ENCODE results near the gene TBX1. TPM values are rescaled to one million over a fixed set of nuclear protein-coding genes. Genes with fewer than 3 reads are reported as not detected.

The TBX1 gene
- polyA plus RNA-seq, 3 donors: 0.25 to 0.95 (median 0.67) TPM

- no peak for DNase-seq (ENCODE audit: extremely low read depth in 1 of 11, low read depth in 9 of 11, low spot score in 4 of 11)
Measured at GRCh38 chr22:19747551-19747950, 13.0 kb upstream of the TBX1 start.

GRCh38 chr22:19748139-19748538 is 12.4 kb upstream of the TBX1 start:
- no peak for DNase-seq (ENCODE audit: extremely low read depth in 1 of 11, low read depth in 9 of 11, low spot score in 4 of 11)

GRCh38 chr22:19748991-19749664 is 11.4 kb upstream of the TBX1 start:
- DNase-seq (ENCODE audit: extremely low read depth in 1 of 11, low read depth in 9 of 11, low spot score in 4 of 11): no peak

- DNase-seq (ENCODE audit: extremely low read depth in 1 of 11, low read depth in 9 of 11, low spot score in 4 of 11): no peak
Measured at GRCh38 chr22:19749876-19750275, 10.7 kb upstream of the TBX1 start.

DNA sequence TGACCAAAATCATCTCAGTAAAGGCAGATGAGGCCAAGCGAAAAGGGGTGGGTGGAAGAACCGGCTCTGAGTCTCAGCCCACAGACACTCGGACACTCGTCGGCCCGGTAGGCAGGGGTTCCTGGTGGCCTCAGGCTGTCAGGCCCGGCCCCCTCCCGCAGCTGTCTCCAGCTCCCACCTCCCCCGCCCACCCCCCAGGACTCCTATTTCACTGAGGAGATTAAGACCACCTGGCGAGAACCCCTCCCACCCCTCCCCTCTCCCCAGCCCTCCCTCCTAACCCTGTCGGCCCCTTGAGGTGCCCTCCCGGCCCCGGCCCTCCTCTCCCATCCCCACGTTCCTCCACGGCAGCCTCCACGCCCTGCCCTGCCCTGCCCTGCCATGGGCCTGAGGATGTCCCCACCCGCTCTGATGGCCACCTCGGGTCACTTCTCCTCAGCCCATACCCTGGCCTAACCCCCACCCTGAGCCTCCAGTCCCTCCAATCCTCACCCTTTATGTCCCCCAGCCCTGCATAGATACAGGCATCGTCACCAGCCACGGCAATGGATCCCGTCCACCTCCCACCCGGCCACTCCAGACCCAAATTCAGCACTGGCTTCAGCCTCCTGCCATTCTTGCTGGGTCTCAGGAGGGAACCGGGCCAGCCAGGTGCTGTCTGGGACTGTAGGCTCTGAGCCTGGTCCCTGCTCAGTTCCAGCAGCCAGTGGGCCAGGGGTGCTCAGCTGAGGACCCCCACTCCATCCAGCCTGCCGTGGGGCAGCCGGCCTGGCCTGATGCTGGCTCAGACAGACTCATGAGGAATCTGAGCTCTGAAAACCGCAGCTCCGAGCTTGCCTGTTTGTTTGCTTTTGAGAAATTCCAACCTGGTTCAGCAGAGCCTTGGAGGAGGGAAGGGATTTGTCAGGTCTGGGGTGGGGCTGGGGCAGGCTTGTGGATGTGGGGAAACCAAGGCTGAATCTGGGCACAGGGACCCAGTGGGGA is 9.8 kb upstream of the TBX1 start:
- no peak for DNase-seq (ENCODE audit: extremely low read depth in 1 of 11, low read depth in 9 of 11, low spot score in 4 of 11)

- DNase-seq (ENCODE audit: extremely low read depth in 1 of 11, low read depth in 9 of 11, low spot score in 4 of 11): no peak
Measured at GRCh38 chr22:19751497-19752245, 8.9 kb upstream of the TBX1 start.

DNA sequence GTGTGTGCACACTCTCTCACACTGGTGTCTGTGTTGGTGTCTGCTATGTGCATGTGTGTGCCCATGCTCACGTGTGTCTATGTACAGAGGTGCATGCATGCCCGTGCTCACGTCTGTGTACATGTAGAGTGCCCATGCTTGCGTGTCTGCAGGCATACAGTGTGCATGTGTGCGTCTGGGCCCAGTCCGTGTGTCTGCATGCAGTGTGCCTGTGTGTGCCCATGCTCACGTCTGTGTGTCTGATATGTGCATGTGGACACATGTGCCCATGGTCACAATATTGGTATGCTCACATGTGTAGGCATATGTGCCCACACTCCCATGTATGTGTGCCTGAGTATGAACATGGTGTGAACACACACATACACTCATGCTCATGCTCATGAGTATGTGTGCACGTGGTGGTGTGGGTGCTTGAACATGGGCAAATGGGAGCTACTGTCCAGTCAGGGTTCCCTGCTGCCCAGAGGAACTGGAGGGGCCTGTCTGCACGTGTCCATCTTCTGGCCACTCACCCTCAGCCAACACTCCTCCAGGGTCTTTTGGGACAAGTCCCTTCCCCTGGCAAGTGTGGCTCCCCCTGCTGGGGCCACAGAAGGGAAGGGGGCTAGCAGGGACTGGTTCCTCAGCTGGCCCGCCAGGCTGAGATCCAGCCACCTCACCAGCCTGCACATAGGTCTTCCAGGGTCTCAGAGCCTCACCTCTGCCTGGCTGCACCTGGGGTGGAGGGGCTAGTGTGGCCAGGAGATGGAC is 7.3 kb upstream of the TBX1 start:
- DNase-seq (ENCODE audit: extremely low read depth in 1 of 11, low read depth in 9 of 11, low spot score in 4 of 11): no peak

- DNase-seq (ENCODE audit: extremely low read depth in 1 of 11, low read depth in 9 of 11, low spot score in 4 of 11): no peak
Measured at GRCh38 chr22:19753996-19754700, 6.4 kb upstream of the TBX1 start.

- no peak for DNase-seq (ENCODE audit: extremely low read depth in 1 of 11, low read depth in 9 of 11, low spot score in 4 of 11)
Measured at GRCh38 chr22:19754701-19755144, 5.9 kb upstream of the TBX1 start.

DNA sequence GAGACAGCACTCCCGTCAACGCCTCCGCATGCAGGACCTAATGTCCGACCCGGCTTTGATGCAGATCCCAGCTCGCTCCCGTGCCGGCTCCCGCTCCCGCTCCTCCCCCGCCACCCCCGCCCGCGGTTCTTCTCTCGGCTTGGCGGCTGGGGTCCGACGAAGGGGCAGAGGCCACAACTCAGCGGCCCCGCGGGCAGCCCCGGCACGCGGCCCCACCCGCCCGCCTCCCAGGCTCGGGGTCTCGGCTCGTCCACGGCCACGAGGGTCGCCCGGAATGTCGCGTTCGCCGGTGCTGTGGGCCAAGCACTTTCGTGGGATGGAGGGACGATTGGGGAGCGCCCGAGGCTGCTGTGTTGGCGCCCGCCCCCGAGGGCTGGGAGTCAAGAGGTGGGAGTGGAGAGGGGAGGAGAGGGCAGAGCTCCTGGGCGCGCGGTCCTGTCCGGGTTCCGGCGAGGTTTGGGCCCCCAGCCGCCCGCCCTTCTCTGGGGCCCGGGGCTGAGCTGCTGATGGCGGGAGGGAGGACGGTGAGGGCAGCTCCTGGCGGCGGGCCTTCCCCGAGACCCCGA is 5.3 kb upstream of the TBX1 start:
- no peak for DNase-seq (ENCODE audit: extremely low read depth in 1 of 11, low read depth in 9 of 11, low spot score in 4 of 11)

DNA sequence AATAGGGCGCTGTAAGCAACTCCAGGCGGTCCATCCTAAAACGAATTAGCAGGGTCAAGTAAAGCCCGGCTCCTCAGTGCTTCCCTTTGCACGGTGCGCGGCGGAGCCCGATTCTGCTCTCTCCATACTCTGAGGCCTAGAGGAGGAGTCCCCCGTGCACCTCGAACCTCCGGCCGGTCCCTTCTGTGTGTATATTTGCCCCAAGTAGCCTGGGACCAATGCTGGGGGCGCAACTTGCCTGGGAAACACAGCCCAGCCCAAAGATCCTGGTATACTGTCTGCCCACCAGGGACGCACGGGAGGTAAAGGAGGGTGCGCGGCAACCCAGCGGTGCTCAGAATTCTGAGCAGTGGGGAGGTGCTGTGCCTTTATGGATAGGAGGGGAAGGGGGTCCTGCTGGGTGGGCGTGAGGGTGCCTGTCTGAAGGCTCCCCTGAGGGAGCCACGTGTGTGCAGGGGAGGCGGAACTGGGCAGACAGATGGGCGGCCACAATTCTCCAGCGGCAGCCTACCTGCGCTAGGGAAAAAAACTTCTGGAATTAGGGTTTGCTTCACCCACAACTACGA is 4.8 kb upstream of the TBX1 start:
- no peak for DNase-seq (ENCODE audit: extremely low read depth in 1 of 11, low read depth in 9 of 11, low spot score in 4 of 11)

DNA sequence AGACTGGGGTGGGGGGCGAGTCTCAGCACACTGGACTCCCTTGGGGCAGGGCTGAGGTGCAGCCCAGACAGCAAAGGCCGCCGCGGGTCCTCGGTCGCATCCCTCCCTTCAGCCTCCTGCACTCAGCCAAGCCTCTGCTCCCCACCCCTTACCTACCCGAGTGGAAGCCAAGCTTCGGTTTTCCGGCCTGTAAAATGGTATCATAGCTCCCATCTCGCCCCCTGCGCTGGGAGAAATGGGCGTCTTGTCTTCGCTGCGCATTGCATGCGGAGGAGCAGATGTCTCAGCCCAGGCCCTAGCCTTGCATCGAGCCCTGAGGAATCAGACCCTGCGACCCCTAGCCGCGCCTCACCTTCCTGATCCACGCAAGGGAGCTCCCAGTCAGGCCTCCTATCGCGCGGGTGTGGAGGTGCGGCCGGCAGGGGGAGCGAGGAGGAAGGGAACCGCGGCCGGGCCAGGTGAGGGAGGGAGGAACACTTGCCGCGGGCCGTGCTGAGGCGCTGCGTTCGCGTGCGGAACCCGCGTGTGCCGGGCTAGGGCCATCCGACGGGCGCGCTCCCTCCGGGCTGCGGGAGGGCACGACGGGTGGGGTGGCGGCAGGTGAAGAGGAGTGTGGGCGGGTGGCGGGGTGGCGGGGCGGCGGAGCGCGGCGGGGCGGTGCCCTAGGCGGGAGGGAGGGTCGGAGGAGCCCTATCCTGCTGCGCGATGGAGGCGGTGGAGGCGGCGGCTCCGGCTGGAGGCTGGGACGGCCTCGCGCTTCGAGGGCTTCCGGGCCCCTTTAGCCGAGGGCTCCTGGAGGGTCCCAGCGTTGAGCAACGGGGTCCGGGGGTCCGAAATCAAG is 4.1 kb upstream of the TBX1 start:
- DNase-seq (ENCODE audit: extremely low read depth in 1 of 11, low read depth in 9 of 11, low spot score in 4 of 11): no peak

- DNase-seq (ENCODE audit: extremely low read depth in 1 of 11, low read depth in 9 of 11, low spot score in 4 of 11): no peak
Measured at GRCh38 chr22:19757140-19757984, 3.2 kb upstream of the TBX1 start.

GRCh38 chr22:19757985-19758895 is 2.3 kb upstream of the TBX1 start:
- DNase-seq (ENCODE audit: extremely low read depth in 1 of 11, low read depth in 9 of 11, low spot score in 4 of 11): no peak

DNA sequence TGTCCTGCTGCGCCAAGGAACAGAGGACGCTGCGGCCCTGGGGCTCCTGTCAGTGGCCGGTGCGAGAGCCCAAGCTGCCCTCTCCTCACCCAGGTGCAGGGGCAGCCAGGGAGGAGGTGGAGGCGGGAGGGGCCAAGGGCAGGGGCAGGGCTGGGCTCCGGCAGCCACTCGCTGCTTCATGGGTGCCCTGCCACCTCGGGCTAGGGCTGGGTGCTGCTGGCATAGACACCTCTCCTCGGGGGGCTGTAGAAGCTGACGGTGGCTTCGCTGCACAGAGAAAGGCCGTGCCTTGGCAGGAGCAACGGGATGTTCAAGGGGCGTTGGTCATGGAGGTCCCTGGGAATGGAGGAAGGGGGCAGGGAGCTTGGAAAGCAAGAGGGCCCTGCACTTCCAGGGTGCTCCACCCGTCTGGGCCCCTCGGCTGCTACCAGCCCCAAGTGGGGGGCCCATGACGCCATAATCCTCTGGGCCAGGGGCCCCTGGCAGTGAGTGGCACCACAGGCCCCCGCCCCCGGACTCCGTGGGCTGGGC is 1.6 kb upstream of the TBX1 start:
- DNase-seq (ENCODE audit: extremely low read depth in 1 of 11, low read depth in 9 of 11, low spot score in 4 of 11): no peak

All from renal cortex interstitium (tissue), 11 donors.